SU-DHL-6 (cell line): ENCODE results near the gene MAML2.

ENCODE experiments used
- H2AFZ ChIP-seq: fragments of 200-600 bp; sonication (generic); 2 replicates; pipeline ENCODE4 v1.6.1; 2014; ENCODE audit warnings: low read depth, mild to moderate bottlenecking, moderate library complexity, mixed read lengths, antibody characterized with exemption, low read length; ENCODE audit not compliant: severe bottlenecking
- H3F3A ChIP-seq: fragments of 200-600 bp; shearing (Covaris generic); 2 replicates; pipeline ENCODE4 v1.6.0; 2016; ENCODE audit warnings: antibody characterized with exemption, mild to moderate bottlenecking; ENCODE audit not compliant: insufficient read depth
- H3K27ac ChIP-seq: fragments of 200-600 bp; sonication (generic); 2 replicates; pipeline ENCODE4 v1.5.1; 2016; ENCODE audit warnings: low read depth, mild to moderate bottlenecking, low read length, moderate library complexity, mixed read lengths
- H3K27me3 ChIP-seq: fragments of 200-600 bp; sonication (generic), shearing (Covaris generic); 2 replicates; pipeline ENCODE4 v1.6.0; 2014; ENCODE audit warnings: mild to moderate bottlenecking, low read length
- H3K36me3 ChIP-seq: fragments of 200-600 bp; sonication (generic); 2 replicates; pipeline ENCODE4 v1.6.1; 2014; ENCODE audit warnings: mild to moderate bottlenecking, low read length, mixed read lengths
- H3K4me2 ChIP-seq: fragments of 300-600, 200-600 bp; shearing (Covaris generic), sonication (generic); 2 replicates; pipeline ENCODE4 v1.6.0; 2014; ENCODE audit warnings: low read length, low read depth, mild to moderate bottlenecking; ENCODE audit not compliant: poor library complexity, severe bottlenecking
- H3K4me3 ChIP-seq: fragments of 200-600 bp; sonication (generic); 2 replicates; pipeline ENCODE4 v1.5.1; 2014; ENCODE audit warnings: antibody characterized with exemption, low read length, mild to moderate bottlenecking, mixed read lengths; ENCODE audit not compliant: insufficient read depth, poor library complexity, severe bottlenecking
- H3K79me2 ChIP-seq: fragments of 200-600 bp; sonication (generic); 2 replicates; pipeline ENCODE4 v1.6.1; 2014; ENCODE audit warnings: mild to moderate bottlenecking, low read length, moderate library complexity; ENCODE audit not compliant: insufficient read depth
- H3K9ac ChIP-seq: fragments of 200-600 bp; sonication (generic); 2 replicates; pipeline ENCODE4 v1.7.0; 2014; ENCODE audit warnings: mild to moderate bottlenecking, low read length
- H3K9me2 ChIP-seq: fragments of 200-600 bp; sonication (generic); replicated peaks from 2 replicates; pipeline ENCODE4 v1.6.1; 2014; ENCODE audit warnings: low read length; ENCODE audit not compliant: insufficient read depth
- H3K9me3 ChIP-seq: fragments of 200-600 bp; sonication (generic); 2 replicates; pipeline ENCODE4 v1.6.1; 2014; ENCODE audit warnings: low read length, mixed read lengths; ENCODE audit not compliant: insufficient read depth
- H4K20me1 ChIP-seq: fragments of 200-600 bp; sonication (generic); 2 replicates; pipeline ENCODE4 v1.6.1; 2014; ENCODE audit warnings: low read depth, mild to moderate bottlenecking, antibody characterized with exemption, low read length, moderate library complexity, mixed read lengths
- EZH2phosphoT487 ChIP-seq: fragments of 200-600 bp; sonication (generic), shearing (Covaris generic); conservative IDR thresholded peaks from 2 replicates; pipeline ENCODE4 v1.6.1; 2018; ENCODE audit warnings: mild to moderate bottlenecking, antibody characterized with exemption, low read length, moderate library complexity, mixed read lengths
- TF ChIP-seq, protein P1 (sequence below): fragments of 200-600 bp; sonication (generic); IDR thresholded peaks from one replicate; pipeline ENCODE4 v1.5.1; 2017; ENCODE audit warnings: antibody characterized with exemption, mild to moderate bottlenecking, low read length, moderate library complexity; ENCODE audit not compliant: insufficient read depth, poor library complexity, severe bottlenecking

The MAML2 gene

DNA sequence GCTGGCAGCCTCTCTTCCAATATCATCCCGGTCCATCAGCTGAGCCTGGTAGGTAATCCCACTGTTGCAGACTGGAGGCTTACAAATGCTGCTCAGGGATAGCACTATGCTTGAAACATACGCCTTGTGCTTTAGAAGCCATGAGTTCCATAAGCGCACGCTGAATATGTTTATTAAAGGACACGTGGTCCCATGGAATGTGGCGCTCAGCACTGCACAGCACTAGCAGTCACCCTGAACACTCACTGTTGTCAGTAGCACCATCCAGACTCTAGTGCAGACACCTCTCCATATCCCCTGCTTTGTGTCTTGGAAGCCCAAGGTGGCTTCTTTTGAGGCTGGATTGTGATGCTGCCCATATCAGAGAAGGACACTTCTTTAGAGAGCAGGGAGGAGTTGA, 120.9 kb downstream of the MAML2 start:
- H3K36me3 ChIP-seq, result no peaks in the 10 kb centered on the region
- no peaks in the 10 kb centered on the region for H3K27me3 ChIP-seq
- no peaks in the 10 kb centered on the region for H4K20me1 ChIP-seq
- no peak for TF ChIP-seq EZH2phosphoT487
- TF ChIP-seq, protein P1, sequence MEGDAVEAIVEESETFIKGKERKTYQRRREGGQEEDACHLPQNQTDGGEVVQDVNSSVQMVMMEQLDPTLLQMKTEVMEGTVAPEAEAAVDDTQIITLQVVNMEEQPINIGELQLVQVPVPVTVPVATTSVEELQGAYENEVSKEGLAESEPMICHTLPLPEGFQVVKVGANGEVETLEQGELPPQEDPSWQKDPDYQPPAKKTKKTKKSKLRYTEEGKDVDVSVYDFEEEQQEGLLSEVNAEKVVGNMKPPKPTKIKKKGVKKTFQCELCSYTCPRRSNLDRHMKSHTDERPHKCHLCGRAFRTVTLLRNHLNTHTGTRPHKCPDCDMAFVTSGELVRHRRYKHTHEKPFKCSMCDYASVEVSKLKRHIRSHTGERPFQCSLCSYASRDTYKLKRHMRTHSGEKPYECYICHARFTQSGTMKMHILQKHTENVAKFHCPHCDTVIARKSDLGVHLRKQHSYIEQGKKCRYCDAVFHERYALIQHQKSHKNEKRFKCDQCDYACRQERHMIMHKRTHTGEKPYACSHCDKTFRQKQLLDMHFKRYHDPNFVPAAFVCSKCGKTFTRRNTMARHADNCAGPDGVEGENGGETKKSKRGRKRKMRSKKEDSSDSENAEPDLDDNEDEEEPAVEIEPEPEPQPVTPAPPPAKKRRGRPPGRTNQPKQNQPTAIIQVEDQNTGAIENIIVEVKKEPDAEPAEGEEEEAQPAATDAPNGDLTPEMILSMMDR, result no peak
- no peak overlapping the region for H3K27ac ChIP-seq
- H3K9ac ChIP-seq, result no peak overlapping the region
- no peaks in the 10 kb centered on the region for H3K79me2 ChIP-seq
- H3K9me2 ChIP-seq, result no peaks in the 10 kb centered on the region
- H3K4me2 ChIP-seq, result no peak overlapping the region
- no peaks in the 10 kb centered on the region for H3F3A ChIP-seq
- H2AFZ ChIP-seq, result no peak overlapping the region
- no peak overlapping the region for H3K4me3 ChIP-seq
- H3K9me3 ChIP-seq, result no peaks in the 10 kb centered on the region

GRCh38 chr11:96221244-96222070, 121.5 kb downstream of the MAML2 start:
- H3K4me2 ChIP-seq, result no peak overlapping the region
- no peak overlapping the region for H3K27ac ChIP-seq
- H3K27me3 ChIP-seq, result no peaks in the 10 kb centered on the region
- peaks cover 3% of the 10 kb centered on the region for H3F3A ChIP-seq
- no peaks in the 10 kb centered on the region for H3K36me3 ChIP-seq
- no peak overlapping the region for H3K9ac ChIP-seq
- H3K9me2 ChIP-seq, result no peaks in the 10 kb centered on the region
- no peaks in the 10 kb centered on the region for H3K9me3 ChIP-seq
- TF ChIP-seq, protein P1, result no peak
- no peak for TF ChIP-seq EZH2phosphoT487
- H3K4me3 ChIP-seq, result no peak overlapping the region
- H2AFZ ChIP-seq, result no peak overlapping the region
- H3K79me2 ChIP-seq, result no peaks in the 10 kb centered on the region
- H4K20me1 ChIP-seq, result no peaks in the 10 kb centered on the region

DNA sequence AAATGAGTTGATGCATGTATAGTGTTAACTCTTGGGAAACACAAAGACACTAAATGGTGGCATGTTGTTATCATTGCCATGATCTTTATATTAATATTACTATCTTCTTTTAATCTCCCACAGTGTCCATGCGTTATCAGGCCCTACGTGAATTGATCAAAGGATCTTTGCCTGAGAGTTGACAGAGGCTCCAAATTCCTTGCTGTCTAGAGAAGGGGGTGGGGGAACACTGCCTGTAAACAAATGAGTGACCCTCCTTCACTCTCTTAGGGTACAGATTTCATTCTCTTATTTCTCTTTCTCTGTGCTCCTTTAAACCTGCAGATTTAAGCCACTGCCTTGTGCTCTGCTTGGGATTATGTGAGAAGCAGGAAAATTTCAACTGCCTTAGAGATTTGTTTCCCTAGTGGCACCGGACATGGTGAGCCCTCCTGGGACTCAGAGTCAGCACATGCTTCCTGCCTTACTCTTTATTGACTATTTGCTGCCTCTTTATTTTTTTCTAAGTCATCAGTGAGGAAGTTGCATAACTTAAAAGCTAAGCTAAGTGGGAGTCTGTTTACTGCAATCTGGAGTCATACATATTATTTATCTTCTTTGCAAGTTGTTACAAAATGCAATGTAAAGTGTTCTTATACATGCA, 122.9 kb downstream of the MAML2 start:
- H2AFZ ChIP-seq, result no peak overlapping the region
- H3F3A ChIP-seq, result peaks cover 16% of the 10 kb centered on the region
- no peaks in the 10 kb centered on the region for H3K36me3 ChIP-seq
- H3K9ac ChIP-seq, result no peak overlapping the region
- no peak for TF ChIP-seq EZH2phosphoT487
- TF ChIP-seq, protein P1, result no peak
- no peak overlapping the region for H3K27ac ChIP-seq
- no peaks in the 10 kb centered on the region for H3K27me3 ChIP-seq
- no peaks in the 10 kb centered on the region for H3K9me2 ChIP-seq
- H3K79me2 ChIP-seq, result no peaks in the 10 kb centered on the region
- no peak overlapping the region for H3K4me2 ChIP-seq
- no peaks in the 10 kb centered on the region for H3K9me3 ChIP-seq
- no peak overlapping the region for H3K4me3 ChIP-seq
- no peaks in the 10 kb centered on the region for H4K20me1 ChIP-seq
